ENCODE results near the gene SLC37A1. TPM values are rescaled to one million over a fixed set of nuclear protein-coding genes. Genes with fewer than 3 reads are reported as not detected.

The SLC37A1 gene
- total and polyA plus RNA-seq, 9 of the 15 experiments (the other 6 are each of a cell fraction or from before 2014, with no cell fraction given) = 0.06 to 3.4 (median 0.40) TPM

- BruUV-seq (replicated peaks) = no TSS peak
- WGBS (ENCODE audit: insufficient coverage, low coverage, missing lambda C conversion rate) = 4% methylated on average over 12 of the region's 12 CpGs
- no peaks in the 10 kb centered on the region for H3K36me3 ChIP-seq (ENCODE audit: control insufficient read depth, insufficient read depth, low read length)
- in situ Hi-C loops (cut with MboI) (loop anchor here (5.0 kb wide), 1 partner anchor 60 kb away; no protein-coding TSS in a partner anchor), intact Hi-C loops (cut with micrococcal nuclease) (loop anchor here (5.0 kb wide), 1 partner anchor 70 kb away; no protein-coding TSS in a partner anchor)
- H3K27ac ChIP-seq (ENCODE audit: extremely low read depth, low read depth, low read length) = no peak overlapping the region
- H3K4me2 ChIP-seq (ENCODE audit: insufficient read depth, low read length) = 0 out of 2 replicates have a peak overlapping the region, but pooled peaks have one; percentile 11
- ChIA-PET POLR2A (interaction anchor here (0.6 to 0.9 kb wide), 3 partner anchors 21 to 248 kb away, joined by 3 to 4 read pairs (median 3); partner anchors contain the start of gene ABCG1), CTCF (ENCODE audit: low intra/inter-chr PET ratio) (interaction anchor here (1.1 kb wide), 1 partner anchor 158 kb away, joined by 4 read pairs; no protein-coding TSS in a partner anchor)
- peak overlapping the region; percentile 9 for H2AFZ ChIP-seq (ENCODE audit: low read depth, low read length)
- no peak overlapping the region for H3K9ac ChIP-seq (ENCODE audit: insufficient read depth in 1 of 2, low read depth in 2 of 2, low read length in 2 of 2)
- H3K9me3 ChIP-seq (replicated peaks; ENCODE audit: control insufficient read depth, insufficient read depth, low read depth, low read length) = no peaks in the 10 kb centered on the region
- no peaks in the 10 kb centered on the region for H3K79me2 ChIP-seq (ENCODE audit: control insufficient read depth, insufficient read depth, low read length)
- FAIRE-seq (peak; percentile 95), ATAC-seq (peak; percentile 81), DNase-seq (ENCODE audit: extremely low read depth in 1 of 4, low spot score in 3 of 4) (peak; percentile 63 to 78 (median 72))
- no peak overlapping the region for H3K4me3 ChIP-seq
- peaks cover 14 to 15% of the 10 kb centered on the region in 2 experiments; a peak in 4 of 5 replicates for H3K27me3 ChIP-seq (ENCODE audit: control insufficient read depth in 2 of 2, insufficient read depth in 2 of 2, low read length in 2 of 2)
- no peaks in the 10 kb centered on the region for H3K9me1 ChIP-seq (ENCODE audit: control insufficient read depth, insufficient read depth, low read length)
- H4K20me1 ChIP-seq (replicated peaks; ENCODE audit: control insufficient read depth, insufficient read depth, low read length) = no peaks in the 10 kb centered on the region
- peaks cover 32 to 46% of the 10 kb centered on the region in 2 experiments for H3K4me1 ChIP-seq (replicated peaks in 1 of 2; ENCODE audit: control insufficient read depth in 2 of 2, insufficient read depth in 2 of 2, low read length in 2 of 2)
- TF ChIP-seq ZNF408 (CRISPR knock-in tag; IDR thresholded peaks at IDR 0.05; ENCODE audit: low read depth) (no peak), BCLAF1 (IDR thresholded peaks at IDR 0.05; ENCODE audit: borderline replicate concordance in 1 of 2, control insufficient read depth in 1 of 2, low read depth in 2 of 2, low read length in 1 of 2) (no peak), PHF21A (IDR thresholded peaks at IDR 0.05; ENCODE audit: borderline replicate concordance, low read depth) (no peak), NKRF (IDR thresholded peaks at IDR 0.05; ENCODE audit: borderline replicate concordance) (no peak), MIER1 (IDR thresholded peaks at IDR 0.05; ENCODE audit: low read depth) (no peak), RBM34 (IDR thresholded peaks at IDR 0.05; ENCODE audit: borderline replicate concordance, insufficient read depth, low read length) (no peak), KLF13 (tag; IDR thresholded peaks at IDR 0.05; ENCODE audit: borderline replicate concordance, low read depth) (no peak), ARNT (IDR thresholded peaks at IDR 0.05) (no peak)
- TF ChIP-seq, protein P1, sequence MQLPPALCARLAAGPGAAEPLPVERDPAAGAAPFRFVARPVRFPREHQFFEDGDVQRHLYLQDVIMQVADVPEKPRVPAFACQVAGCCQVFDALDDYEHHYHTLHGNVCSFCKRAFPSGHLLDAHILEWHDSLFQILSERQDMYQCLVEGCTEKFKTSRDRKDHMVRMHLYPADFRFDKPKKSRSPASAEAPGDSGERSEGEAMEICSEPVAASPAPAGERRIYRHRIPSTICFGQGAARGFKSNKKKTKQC (CRISPR knock-in tag; IDR thresholded peaks at IDR 0.05) = no peak
- TF ChIP-seq, protein P2, sequence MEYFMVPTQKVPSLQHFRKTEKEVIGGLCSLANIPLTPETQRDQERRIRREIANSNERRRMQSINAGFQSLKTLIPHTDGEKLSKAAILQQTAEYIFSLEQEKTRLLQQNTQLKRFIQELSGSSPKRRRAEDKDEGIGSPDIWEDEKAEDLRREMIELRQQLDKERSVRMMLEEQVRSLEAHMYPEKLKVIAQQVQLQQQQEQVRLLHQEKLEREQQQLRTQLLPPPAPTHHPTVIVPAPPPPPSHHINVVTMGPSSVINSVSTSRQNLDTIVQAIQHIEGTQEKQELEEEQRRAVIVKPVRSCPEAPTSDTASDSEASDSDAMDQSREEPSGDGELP (CRISPR knock-in tag; IDR thresholded peaks at IDR 0.05; ENCODE audit: borderline replicate concordance) = peak; percentile 92
- TF ChIP-seq, protein P3, sequence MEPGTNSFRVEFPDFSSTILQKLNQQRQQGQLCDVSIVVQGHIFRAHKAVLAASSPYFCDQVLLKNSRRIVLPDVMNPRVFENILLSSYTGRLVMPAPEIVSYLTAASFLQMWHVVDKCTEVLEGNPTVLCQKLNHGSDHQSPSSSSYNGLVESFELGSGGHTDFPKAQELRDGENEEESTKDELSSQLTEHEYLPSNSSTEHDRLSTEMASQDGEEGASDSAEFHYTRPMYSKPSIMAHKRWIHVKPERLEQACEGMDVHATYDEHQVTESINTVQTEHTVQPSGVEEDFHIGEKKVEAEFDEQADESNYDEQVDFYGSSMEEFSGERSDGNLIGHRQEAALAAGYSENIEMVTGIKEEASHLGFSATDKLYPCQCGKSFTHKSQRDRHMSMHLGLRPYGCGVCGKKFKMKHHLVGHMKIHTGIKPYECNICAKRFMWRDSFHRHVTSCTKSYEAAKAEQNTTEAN (CRISPR knock-in tag; IDR thresholded peaks at IDR 0.05) = no peak
Measured at GRCh38 chr21:42467140-42467983, 46.3 kb upstream of the SLC37A1 start.

All from K562 (cell line).